ENCODE data around the gene PCNX2.

The PCNX2 gene

GRCh38 chr1:232983817-232984567 lies 311.5 kb downstream of the PCNX2 start:
- DNase-seq (ENCODE audit: low read depth, low spot score) = no peak
- POLR2A ChIA-PET = interaction anchor here (0.5 kb wide), 1 partner anchor 89 kb away, joined by 3 read pairs; no protein-coding TSS in a partner anchor
- TF ChIP-seq CTCF (IDR thresholded peaks at IDR 0.05; ENCODE audit: insufficient read depth, low read length, missing control alignments) = no peak
- H3K4me3 ChIP-seq (ENCODE audit: low read depth, low read length) = no peak overlapping the region
- CTCF ChIA-PET = no interaction called here

GRCh38 chr1:232983375-232983774 lies 312.1 kb downstream of the PCNX2 start:
- no peak overlapping the region for H3K4me3 ChIP-seq (ENCODE audit: low read depth, low read length)
- DNase-seq (ENCODE audit: low read depth, low spot score) = no peak
- POLR2A ChIA-PET = interaction anchor here (0.5 kb wide), 1 partner anchor 89 kb away, joined by 3 read pairs; no protein-coding TSS in a partner anchor
- TF ChIP-seq CTCF (IDR thresholded peaks at IDR 0.05; ENCODE audit: insufficient read depth, low read length, missing control alignments) = no peak
- CTCF ChIA-PET = interaction anchor here (1.2 kb wide), 1 partner anchor 1226 kb away, joined by 3 read pairs; no protein-coding TSS in a partner anchor

- H3K4me3 ChIP-seq (ENCODE audit: low read depth, low read length) = no peak overlapping the region
- no peak for TF ChIP-seq CTCF (IDR thresholded peaks at IDR 0.05; ENCODE audit: insufficient read depth, low read length, missing control alignments)
- DNase-seq (ENCODE audit: low read depth, low spot score) = no peak
- ChIA-PET POLR2A (interaction anchor here (0.7 kb wide), 1 partner anchor 29 kb away, joined by 4 read pairs; no protein-coding TSS in a partner anchor), CTCF (interaction anchor here (1.1 to 1.2 kb wide), 2 partner anchors 11 to 1225 kb away, joined by 3 read pairs; no protein-coding TSS in a partner anchor)
Observed at GRCh38 chr1:232982238-232982944, 313.1 kb downstream of the PCNX2 start.

GRCh38 chr1:232980986-232981560 lies 314.5 kb downstream of the PCNX2 start:
- ChIA-PET POLR2A (no interaction called here), CTCF (no interaction called here)
- no peak for DNase-seq (ENCODE audit: low read depth, low spot score)

GRCh38 chr1:232980355-232980978 lies 315.1 kb downstream of the PCNX2 start:
- CTCF ChIA-PET = no interaction called here
- no peak for DNase-seq (ENCODE audit: low read depth, low spot score)
- POLR2A ChIA-PET = no interaction called here
- no peak for TF ChIP-seq CTCF (IDR thresholded peaks at IDR 0.05; ENCODE audit: insufficient read depth, low read length, missing control alignments)
- no peak overlapping the region for H3K4me3 ChIP-seq (ENCODE audit: low read depth, low read length)

More at GRCh38 chr1:232980986-232981560, 314.5 kb downstream of the PCNX2 start:
- TF ChIP-seq CTCF (IDR thresholded peaks at IDR 0.05; ENCODE audit: insufficient read depth, low read length, missing control alignments) = no peak
- H3K4me3 ChIP-seq (ENCODE audit: low read depth, low read length) = no peak overlapping the region

Measured in AG04449 (cell line).